IPS DF 6.9 (cell line): ENCODE measurements around the gene TENM4.

Source experiments
- DNase-seq: peaks from one replicate; pipeline ENCODE4 v3.0.0-alpha.2; 2013; ENCODE audit warnings: low read depth, low spot score
- H3K27ac ChIP-seq: one replicate; pipeline ENCODE4 v1.5.1; 2013; ENCODE audit warnings: low read length, control low read depth
- H3K27me3 ChIP-seq: 2 replicates; pipeline ENCODE4 v1.6.1; 2013; ENCODE audit warnings: mild to moderate bottlenecking, low read length; ENCODE audit not compliant: control insufficient read depth, insufficient read depth
- H3K36me3 ChIP-seq: 2 replicates; pipeline ENCODE4 v1.6.1; 2013; ENCODE audit warnings: low read length; ENCODE audit not compliant: control insufficient read depth, insufficient read depth
- H3K4me1 ChIP-seq: 2 replicates; pipeline ENCODE4 v1.6.1; 2013; ENCODE audit warnings: low read length; ENCODE audit not compliant: control insufficient read depth, insufficient read depth
- H3K4me3 ChIP-seq: 2 replicates; pipeline ENCODE4 v1.5.1; 2013; ENCODE audit warnings: mild to moderate bottlenecking, low read length
- H3K9me3 ChIP-seq: 2 replicates; pipeline ENCODE4 v1.6.1; 2013; ENCODE audit warnings: low read length, inconsistent platforms; ENCODE audit not compliant: control insufficient read depth, insufficient read depth
- WGBS: extraction: QIAGEN DNeasy Blood & Tissue Kit; methylation state at CpG from one replicate; pipeline ENCODE4 v1.1.7; 2013; ENCODE audit warnings: mixed read lengths, missing lambda C conversion rate; ENCODE audit not compliant: insufficient read length, insufficient coverage; 5-methylcytosine and 5-hydroxymethylcytosine counted together

Gene TENM4

GRCh38 chr11:78669249-78669648 lies 771.6 kb downstream of the TENM4 start:
- no peaks in the 10 kb centered on the region for H3K9me3 ChIP-seq
- no peaks in the 10 kb centered on the region for H3K4me1 ChIP-seq
- DNase-seq, result no peak
- no CpG with 5 or more reads among the region's 17 CpGs for WGBS
- H3K27ac ChIP-seq, result no peak overlapping the region
- H3K36me3 ChIP-seq, result no peaks in the 10 kb centered on the region
- no peaks in the 10 kb centered on the region for H3K27me3 ChIP-seq
- no peak overlapping the region for H3K4me3 ChIP-seq

GRCh38 chr11:78667461-78667860 lies 773.4 kb downstream of the TENM4 start:
- no peak overlapping the region for H3K4me3 ChIP-seq
- H3K9me3 ChIP-seq, result no peaks in the 10 kb centered on the region
- no peak for DNase-seq
- no peaks in the 10 kb centered on the region for H3K27me3 ChIP-seq
- H3K4me1 ChIP-seq, result no peaks in the 10 kb centered on the region
- H3K27ac ChIP-seq, result no peak overlapping the region
- H3K36me3 ChIP-seq, result no peaks in the 10 kb centered on the region
- no CpG with 5 or more reads among the region's 2 CpGs for WGBS

- H3K27me3 ChIP-seq, result no peaks in the 10 kb centered on the region
- no peak overlapping the region for H3K4me3 ChIP-seq
- no peak for DNase-seq
- H3K36me3 ChIP-seq, result no peaks in the 10 kb centered on the region
- H3K4me1 ChIP-seq, result no peaks in the 10 kb centered on the region
- H3K27ac ChIP-seq, result no peak overlapping the region
- H3K9me3 ChIP-seq, result no peaks in the 10 kb centered on the region
Measured at GRCh38 chr11:78666675-78667160, 774.1 kb downstream of the TENM4 start.

GRCh38 chr11:78664636-78665035 lies 776.2 kb downstream of the TENM4 start:
- H3K9me3 ChIP-seq, result no peaks in the 10 kb centered on the region
- no peaks in the 10 kb centered on the region for H3K27me3 ChIP-seq
- no peak for DNase-seq
- WGBS, result no CpG with 5 or more reads among the region's 1 CpG
- H3K4me1 ChIP-seq, result no peaks in the 10 kb centered on the region
- H3K4me3 ChIP-seq, result no peak overlapping the region
- no peaks in the 10 kb centered on the region for H3K36me3 ChIP-seq
- H3K27ac ChIP-seq, result no peak overlapping the region

GRCh38 chr11:78662811-78663210 lies 778.0 kb downstream of the TENM4 start:
- Histone ChIP-seq H3K4me3 (no peak overlapping the region), H3K27ac (no peak overlapping the region), H3K9me3 (no peaks in the 10 kb centered on the region), H3K27me3 (no peaks in the 10 kb centered on the region), H3K4me1 (no peaks in the 10 kb centered on the region), H3K36me3 (no peaks in the 10 kb centered on the region)
- DNase-seq, result no peak
- WGBS, result no CpG with 5 or more reads among the region's 2 CpGs

GRCh38 chr11:78660471-78660870 lies 780.4 kb downstream of the TENM4 start:
- H3K9me3 ChIP-seq, result no peaks in the 10 kb centered on the region
- H3K4me1 ChIP-seq, result no peaks in the 10 kb centered on the region
- no peak for DNase-seq
- no peaks in the 10 kb centered on the region for H3K27me3 ChIP-seq
- no peaks in the 10 kb centered on the region for H3K36me3 ChIP-seq
- H3K4me3 ChIP-seq, result no peak overlapping the region
- H3K27ac ChIP-seq, result no peak overlapping the region
- 100% methylated on average over 1 of the region's 4 CpGs for WGBS

GRCh38 chr11:78659326-78660270 lies 781.2 kb downstream of the TENM4 start:
- Histone ChIP-seq H3K27ac (no peak overlapping the region), H3K36me3 (no peaks in the 10 kb centered on the region), H3K9me3 (no peaks in the 10 kb centered on the region), H3K4me1 (no peaks in the 10 kb centered on the region), H3K27me3 (no peaks in the 10 kb centered on the region), H3K4me3 (no peak overlapping the region)
- no CpG with 5 or more reads among the region's 11 CpGs for WGBS
- DNase-seq, result no peak

- WGBS, result no CpG with 5 or more reads among the region's 31 CpGs
- H3K36me3 ChIP-seq, result no peaks in the 10 kb centered on the region
- DNase-seq, result no peak
- H3K27ac ChIP-seq, result no peak overlapping the region
- no peak overlapping the region for H3K4me3 ChIP-seq
- no peaks in the 10 kb centered on the region for H3K4me1 ChIP-seq
- no peaks in the 10 kb centered on the region for H3K9me3 ChIP-seq
- H3K27me3 ChIP-seq, result no peaks in the 10 kb centered on the region
Measured at GRCh38 chr11:78657968-78658839, 782.6 kb downstream of the TENM4 start.

GRCh38 chr11:78657441-78657840 lies 783.4 kb downstream of the TENM4 start:
- Histone ChIP-seq H3K4me1 (no peaks in the 10 kb centered on the region), H3K9me3 (no peaks in the 10 kb centered on the region), H3K27ac (no peak overlapping the region), H3K4me3 (no peak overlapping the region), H3K36me3 (no peaks in the 10 kb centered on the region), H3K27me3 (no peaks in the 10 kb centered on the region)
- no CpG with 5 or more reads among the region's 4 CpGs for WGBS
- no peak for DNase-seq

- no peaks in the 10 kb centered on the region for H3K9me3 ChIP-seq
- no peak overlapping the region for H3K27ac ChIP-seq
- no CpG with 5 or more reads among the region's 6 CpGs for WGBS
- no peak for DNase-seq
- H3K27me3 ChIP-seq, result no peaks in the 10 kb centered on the region
- no peaks in the 10 kb centered on the region for H3K4me1 ChIP-seq
- H3K4me3 ChIP-seq, result no peak overlapping the region
- no peaks in the 10 kb centered on the region for H3K36me3 ChIP-seq
Measured at GRCh38 chr11:78656984-78657383, 783.8 kb downstream of the TENM4 start.
